Measurements from ENCODE around the gene TEAD1.

Gene TEAD1

DNA sequence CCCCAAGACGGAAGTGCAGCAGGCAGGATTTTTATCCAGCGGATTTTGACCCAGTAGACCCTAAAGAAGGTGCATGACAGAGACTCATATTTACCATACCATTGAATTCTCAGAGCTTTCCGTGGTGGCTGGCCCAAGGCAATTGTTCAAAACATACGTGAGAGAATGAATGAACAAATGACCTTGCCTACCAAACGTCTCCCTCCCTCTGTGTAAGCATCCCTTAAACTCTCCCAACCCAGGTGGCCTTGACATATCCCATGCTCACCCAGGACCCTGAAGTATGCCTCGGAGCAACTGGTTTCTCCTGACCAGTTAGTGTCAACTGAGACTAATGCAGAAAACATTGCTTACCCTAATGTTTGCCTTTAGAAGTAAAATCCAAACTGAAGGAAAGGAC is 154.9 kb downstream of the TEAD1 start:
- DNase-seq (ENCODE audit: low read depth) = no peak
- no peak overlapping the region for H3K4me3 ChIP-seq (ENCODE audit: low read depth, low read length)
- TF ChIP-seq, protein P1, sequence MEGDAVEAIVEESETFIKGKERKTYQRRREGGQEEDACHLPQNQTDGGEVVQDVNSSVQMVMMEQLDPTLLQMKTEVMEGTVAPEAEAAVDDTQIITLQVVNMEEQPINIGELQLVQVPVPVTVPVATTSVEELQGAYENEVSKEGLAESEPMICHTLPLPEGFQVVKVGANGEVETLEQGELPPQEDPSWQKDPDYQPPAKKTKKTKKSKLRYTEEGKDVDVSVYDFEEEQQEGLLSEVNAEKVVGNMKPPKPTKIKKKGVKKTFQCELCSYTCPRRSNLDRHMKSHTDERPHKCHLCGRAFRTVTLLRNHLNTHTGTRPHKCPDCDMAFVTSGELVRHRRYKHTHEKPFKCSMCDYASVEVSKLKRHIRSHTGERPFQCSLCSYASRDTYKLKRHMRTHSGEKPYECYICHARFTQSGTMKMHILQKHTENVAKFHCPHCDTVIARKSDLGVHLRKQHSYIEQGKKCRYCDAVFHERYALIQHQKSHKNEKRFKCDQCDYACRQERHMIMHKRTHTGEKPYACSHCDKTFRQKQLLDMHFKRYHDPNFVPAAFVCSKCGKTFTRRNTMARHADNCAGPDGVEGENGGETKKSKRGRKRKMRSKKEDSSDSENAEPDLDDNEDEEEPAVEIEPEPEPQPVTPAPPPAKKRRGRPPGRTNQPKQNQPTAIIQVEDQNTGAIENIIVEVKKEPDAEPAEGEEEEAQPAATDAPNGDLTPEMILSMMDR (IDR thresholded peaks at IDR 0.05; ENCODE audit: low read depth, low read length, missing control alignments) = no peak
- in situ Hi-C loops (cut with HindIII; ENCODE audit: low sequenced_read_pairs) = no loop called here

DNA sequence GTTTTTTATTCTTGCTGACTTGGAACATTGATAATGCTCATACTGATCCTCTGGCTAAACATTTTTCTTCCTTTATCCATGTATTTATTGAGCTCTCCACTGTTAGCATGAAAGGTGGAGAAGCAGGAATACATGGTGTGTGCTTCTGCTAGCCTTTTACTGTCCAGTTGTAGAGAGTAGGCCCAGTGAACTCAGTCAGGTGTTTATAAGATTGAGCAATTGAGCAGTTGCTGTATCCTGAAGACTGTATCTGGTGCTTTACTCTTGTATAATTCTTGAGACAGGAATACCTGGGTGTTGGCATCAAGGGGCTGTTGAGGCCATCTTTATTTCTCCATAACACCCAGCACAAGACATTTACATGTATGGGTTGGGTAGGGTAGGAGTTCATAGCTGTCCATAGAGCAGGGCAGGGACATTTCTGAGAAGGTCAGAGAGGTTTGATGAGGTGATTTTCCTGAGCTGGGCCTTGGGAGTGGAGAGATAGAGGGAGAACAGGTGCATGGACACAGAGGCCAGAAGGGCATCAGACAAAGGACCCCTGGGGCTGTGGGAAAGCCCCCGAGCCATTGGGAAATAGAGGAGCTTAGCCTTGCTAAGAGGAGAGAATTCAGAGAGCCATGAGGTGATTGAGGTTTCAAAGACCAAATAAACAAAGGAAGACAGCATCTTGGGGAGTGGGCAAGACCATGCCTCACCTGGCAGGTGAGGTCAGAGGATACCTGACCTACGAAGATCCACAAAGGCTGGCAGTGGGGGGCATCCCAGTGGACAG is 155.5 kb downstream of the TEAD1 start:
- no peak overlapping the region for H3K4me3 ChIP-seq (ENCODE audit: low read depth, low read length)
- in situ Hi-C loops (cut with HindIII; ENCODE audit: low sequenced_read_pairs) = no loop called here
- TF ChIP-seq, protein P1 (IDR thresholded peaks at IDR 0.05; ENCODE audit: low read depth, low read length, missing control alignments) = no peak
- DNase-seq (ENCODE audit: low read depth) = no peak

DNA sequence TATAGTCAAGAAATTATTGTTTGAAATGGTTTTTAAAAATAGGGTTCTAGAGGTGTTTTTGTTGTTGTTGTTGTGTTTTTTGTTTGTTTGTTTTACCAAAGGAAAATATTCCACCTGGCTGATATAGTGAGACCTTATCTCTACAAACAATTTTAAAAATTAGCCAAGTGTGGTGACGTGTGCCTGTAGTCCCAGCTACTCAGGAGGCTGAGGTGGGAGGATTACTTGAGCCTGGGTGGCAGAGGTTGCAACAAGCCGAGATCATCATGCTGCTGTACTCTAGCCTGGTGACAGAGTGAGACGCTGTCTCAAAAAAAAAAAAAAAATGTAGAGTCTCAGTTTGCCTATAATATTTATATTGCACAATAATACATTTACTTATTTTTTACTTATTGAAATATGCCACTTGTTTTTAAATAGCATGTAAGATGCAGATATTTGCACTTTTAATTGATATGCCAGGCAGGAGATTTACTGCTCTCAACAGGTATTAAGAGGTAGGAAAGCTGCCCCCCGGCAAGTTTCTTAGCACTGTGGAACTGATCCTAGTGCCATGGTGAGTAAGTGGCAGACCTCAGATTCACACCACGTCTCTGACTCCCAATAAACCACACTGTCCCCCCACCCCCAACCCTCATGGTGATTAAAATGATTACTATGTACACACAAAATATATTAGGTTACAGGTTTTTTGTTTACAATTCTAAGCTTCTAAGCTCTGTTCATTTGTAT is 157.4 kb downstream of the TEAD1 start:
- TF ChIP-seq, protein P1 (IDR thresholded peaks at IDR 0.05; ENCODE audit: low read depth, low read length, missing control alignments) = no peak
- no peak overlapping the region for H3K4me3 ChIP-seq (ENCODE audit: low read depth, low read length)
- DNase-seq (ENCODE audit: low read depth) = no peak
- in situ Hi-C loops (cut with HindIII; ENCODE audit: low sequenced_read_pairs) = no loop called here

DNA sequence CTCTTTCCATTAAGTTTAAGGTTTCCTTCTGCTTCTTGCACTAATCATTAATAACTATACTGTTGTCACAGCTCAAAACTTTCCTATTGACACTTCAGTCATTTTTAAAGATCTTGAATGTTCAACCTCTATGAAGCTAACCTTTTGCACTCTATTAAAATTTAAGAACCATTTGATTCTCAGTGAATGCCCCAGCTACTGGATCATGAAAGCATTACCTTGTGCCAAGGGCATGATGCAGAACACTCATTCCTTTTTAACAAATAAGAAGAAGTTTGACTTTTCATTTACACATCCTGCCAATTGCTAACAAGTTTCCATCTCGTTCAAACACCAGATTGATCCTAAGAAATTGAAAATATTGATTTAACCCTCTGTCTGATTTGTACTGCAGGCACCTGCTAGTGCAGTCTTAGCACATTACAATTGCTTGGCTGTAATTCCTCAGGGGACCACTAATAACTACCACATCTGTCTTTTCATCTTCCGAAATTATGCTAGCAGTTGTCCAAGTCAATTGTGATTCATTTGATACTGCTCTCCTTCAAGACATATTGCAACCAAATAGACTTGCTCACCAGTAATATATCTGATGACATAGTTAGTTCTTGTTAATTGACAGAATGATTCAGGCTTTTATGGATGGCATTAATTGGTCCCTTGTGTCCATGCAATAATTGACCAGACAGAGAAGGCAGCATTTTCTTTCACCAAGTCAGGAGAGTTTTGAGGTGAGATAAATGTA is 158.4 kb downstream of the TEAD1 start:
- no peak for DNase-seq (ENCODE audit: low read depth)
- TF ChIP-seq, protein P1 (IDR thresholded peaks at IDR 0.05; ENCODE audit: low read depth, low read length, missing control alignments) = no peak
- no peak overlapping the region for H3K4me3 ChIP-seq (ENCODE audit: low read depth, low read length)
- in situ Hi-C loops (cut with HindIII; ENCODE audit: low sequenced_read_pairs) = no loop called here

DNA sequence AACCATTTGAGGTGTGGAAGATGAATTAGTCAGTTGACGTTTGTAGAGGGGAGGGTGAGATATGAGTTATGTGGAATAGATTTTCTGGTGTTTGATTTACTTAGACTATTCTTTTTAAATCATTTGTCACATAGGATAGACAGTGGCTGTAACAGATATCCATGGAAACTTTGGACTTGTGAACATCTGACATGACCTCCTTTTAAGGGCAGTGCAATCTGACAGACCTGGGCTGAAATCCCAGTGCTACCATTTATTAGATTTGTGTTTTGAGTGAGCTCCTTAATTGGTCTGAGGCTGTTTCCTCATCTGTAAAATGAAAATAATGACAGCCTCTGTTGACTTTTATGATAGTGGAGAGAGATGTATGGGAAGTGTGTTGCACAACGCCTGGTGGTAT is 159.9 kb downstream of the TEAD1 start:
- in situ Hi-C loops (cut with HindIII; ENCODE audit: low sequenced_read_pairs) = no loop called here
- TF ChIP-seq, protein P1 (IDR thresholded peaks at IDR 0.05; ENCODE audit: low read depth, low read length, missing control alignments) = no peak

DNA sequence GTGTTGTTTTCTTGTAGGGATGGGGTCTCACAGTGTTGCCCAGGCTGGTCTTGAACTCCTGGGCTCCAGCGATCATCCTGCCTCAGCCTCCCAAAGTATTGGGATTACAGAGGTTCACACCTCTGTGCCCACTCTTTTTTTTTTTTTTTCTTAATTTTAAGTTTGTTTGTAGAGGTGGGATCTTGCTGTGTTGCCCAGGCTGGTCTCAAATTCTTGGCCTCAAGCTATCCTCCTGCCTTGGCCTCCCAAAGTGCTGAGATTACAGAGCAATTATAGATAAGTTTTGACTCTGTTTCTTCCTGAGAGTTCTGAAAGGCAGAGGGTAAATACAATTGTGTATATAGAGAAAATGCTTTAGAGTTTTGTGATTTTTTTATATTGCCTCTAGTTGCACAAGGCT is 160.4 kb downstream of the TEAD1 start:
- TF ChIP-seq, protein P1 (IDR thresholded peaks at IDR 0.05; ENCODE audit: low read depth, low read length, missing control alignments) = no peak
- in situ Hi-C loops (cut with HindIII; ENCODE audit: low sequenced_read_pairs) = no loop called here
- no peak for DNase-seq (ENCODE audit: low read depth)
- H3K4me3 ChIP-seq (ENCODE audit: low read depth, low read length) = no peak overlapping the region

More for the DNA sequence above, 159.9 kb downstream of the TEAD1 start:
- no peak for DNase-seq (ENCODE audit: low read depth)
- no peak overlapping the region for H3K4me3 ChIP-seq (ENCODE audit: low read depth, low read length)

Data from astrocyte of the cerebellum (primary cell).